HG03060 (cell line): Measurements from ENCODE around the gene PRAMEF11.
"Not testable (repeated sequence)": the region's sequence is repeated elsewhere in the genome, so short reads cannot be mapped to it uniquely, and the experiment has no call there.

ENCODE experiments used
- ATAC-seq: cut with Tn5 transposase; IDR thresholded peaks from one replicate; pipeline ENCODE4 v1.9.1; 2021; ENCODE audit warnings: low read depth, moderate number of reproducible peaks; ENCODE audit not compliant: unreplicated experiment

Gene PRAMEF11

GRCh38 chr1:12831310-12831709, at the start of gene PRAMEF11:
TSS of gene PRAMEF11 (minus strand) at chr1:12831410. CDS start at chr1:12828789, 2,621 bp downstream.
- not testable (repeated sequence) for ATAC-seq

DNA sequence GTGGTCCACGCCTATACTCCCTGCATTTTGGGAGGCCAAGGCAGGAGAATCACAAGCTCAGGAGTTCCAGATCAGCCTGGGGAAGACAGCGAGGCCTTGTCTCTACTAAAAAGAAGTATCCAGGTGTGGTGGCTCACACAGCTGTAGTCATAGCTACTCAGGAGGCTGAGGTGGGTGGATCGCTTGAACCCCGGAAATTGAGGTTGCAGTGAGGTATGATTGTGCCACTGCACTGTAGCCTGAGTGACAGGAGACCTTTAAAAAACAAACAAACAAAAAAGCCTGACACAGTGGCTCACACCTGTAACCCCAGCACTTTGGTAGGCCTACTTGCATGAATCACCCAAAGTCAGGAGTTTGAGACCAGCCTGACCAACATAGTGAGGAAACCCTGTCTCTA, 47.2 kb upstream of the PRAMEF11 start:
- ATAC-seq: not testable (repeated sequence)

DNA sequence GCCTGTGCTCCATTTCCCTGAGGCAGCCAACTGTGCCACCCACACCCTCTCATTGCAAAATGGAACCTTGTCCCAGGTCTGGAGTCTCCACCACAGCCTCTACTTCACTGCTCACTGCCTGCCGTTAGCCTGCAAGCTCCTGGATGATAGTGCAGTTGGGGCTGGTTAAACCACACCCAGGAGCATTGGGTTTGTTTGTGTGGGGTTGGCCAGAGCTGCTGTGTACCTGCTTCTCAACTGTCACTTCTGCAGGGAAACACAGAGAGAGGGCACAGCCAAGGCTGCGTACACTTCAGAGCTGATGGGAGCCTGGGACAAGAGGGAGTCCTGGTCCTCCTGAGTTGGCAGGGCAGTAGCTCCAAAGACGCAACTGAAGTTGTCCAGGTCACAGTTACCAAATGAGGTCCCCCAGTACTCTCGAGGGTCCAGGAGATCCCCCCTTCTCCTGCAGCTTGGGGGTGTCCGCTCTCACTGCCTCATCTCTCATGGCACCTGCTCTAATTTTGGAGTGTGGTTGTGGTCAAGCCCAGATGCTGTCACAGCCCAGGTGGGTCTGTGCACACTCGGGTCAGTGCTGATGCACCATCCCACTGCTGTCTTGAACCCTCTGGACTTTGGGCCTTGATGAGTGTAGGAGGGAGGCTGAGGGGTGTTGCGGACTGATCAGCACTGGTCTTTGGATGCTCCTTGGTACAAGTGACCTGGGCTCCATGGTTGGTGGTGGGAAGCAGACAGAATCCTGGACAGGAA, 32.1 kb upstream of the PRAMEF11 start:
- ATAC-seq: not testable (repeated sequence)

DNA sequence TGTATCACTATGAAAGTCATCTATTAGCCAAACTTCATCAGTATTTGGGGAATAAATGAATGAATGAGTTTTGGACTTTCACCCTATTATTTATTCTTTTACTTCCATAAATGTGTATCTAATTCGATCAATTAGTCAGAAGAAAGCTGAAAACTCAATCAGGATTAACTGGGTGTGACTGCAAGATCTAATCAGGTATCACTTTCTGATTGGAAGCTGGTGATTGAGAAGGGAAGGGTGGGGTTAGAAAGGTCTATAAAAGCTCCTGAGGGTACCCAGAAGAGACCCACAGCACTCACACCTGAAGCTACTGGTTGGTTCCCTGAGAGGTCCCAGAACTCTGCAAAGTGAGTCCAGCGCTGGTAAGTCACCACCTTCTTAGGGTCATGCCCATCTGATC, 25.6 kb upstream of the PRAMEF11 start, which contains the start of gene PRAMEF2:
TSS of gene PRAMEF2 (plus strand) at position 301 of the 400 bp plus-strand sequence. CDS start 1,924 bp downstream, outside the sequence.
- not testable (repeated sequence) for ATAC-seq

- no peak for ATAC-seq
Measured at GRCh38 chr1:12851779-12852178, 20.6 kb upstream of the PRAMEF11 start.

GRCh38 chr1:12848620-12849019, 17.4 kb upstream of the PRAMEF11 start, which contains the start of gene HNRNPCL1:
TSS of gene HNRNPCL1 (minus strand) at chr1:12848720. CDS start at chr1:12848289, 431 bp downstream.
- ATAC-seq: not testable (repeated sequence)

DNA sequence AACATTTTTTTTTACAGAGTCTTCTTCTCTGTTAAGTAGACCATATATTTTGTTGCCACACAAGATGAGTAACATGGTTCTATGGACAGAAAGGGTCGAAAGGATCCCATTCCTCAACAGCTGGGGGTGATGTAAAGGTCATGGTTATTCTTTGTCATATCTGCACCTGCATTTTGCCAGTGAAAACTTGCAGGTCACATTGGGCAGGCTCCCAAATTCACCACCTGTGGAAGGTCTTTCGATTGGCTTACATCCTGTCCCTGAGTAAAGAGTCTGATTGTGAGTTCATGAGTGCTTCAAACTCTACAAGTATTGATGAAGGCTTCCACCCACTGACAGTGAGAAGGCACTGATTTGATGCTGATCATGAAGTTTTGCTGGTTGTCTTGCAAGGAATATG, 2.0 kb upstream of the PRAMEF11 start:
- ATAC-seq: not testable (repeated sequence)

DNA sequence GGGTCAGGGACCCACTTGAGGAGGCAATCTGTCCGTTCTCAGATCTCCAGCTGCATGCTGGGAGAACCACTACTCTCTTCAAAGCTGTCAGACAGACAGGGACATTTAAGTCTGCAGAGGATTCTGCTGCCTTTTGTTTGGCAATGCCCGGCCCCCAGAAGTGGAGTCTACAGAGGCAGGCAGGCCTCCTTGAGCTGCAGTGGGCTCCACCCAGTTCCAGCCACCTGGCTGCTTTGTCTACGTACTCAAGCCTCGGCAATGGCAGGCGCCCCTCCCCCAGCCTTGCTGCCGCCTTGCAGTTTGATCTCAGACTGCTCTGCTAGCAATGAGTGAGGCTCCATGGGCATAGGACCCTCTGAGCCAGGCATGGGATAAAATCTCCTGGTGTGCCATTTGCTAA, 12.1 kb downstream of the PRAMEF11 start:
- not testable (repeated sequence) for ATAC-seq

DNA sequence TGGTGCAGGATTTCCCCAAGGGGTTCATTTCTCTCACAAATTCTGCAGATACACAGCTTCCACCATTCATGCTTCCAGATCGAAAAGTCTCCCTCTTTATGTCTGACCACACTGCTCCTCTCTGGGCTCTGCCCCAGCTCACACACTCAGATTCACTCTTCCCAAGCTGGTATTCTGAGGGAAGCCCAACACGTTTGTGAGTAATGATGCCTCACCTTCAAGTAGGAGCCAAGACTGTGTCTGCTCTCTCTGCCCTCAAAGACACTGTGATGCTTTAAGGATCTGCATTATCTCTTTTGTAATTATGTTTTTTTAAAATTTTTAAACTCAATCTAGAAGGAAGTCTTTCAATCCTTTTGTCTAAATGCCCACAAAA, 19.8 kb downstream of the PRAMEF11 start:
- ATAC-seq: no peak

GRCh38 chr1:12810691-12811408, 20.4 kb downstream of the PRAMEF11 start:
- no peak for ATAC-seq

- ATAC-seq: no peak
Measured at GRCh38 chr1:12809933-12810332, 21.3 kb downstream of the PRAMEF11 start.

GRCh38 chr1:12799730-12800129, 31.5 kb downstream of the PRAMEF11 start:
- ATAC-seq: no peak

- no peak for ATAC-seq
Measured at GRCh38 chr1:12798911-12799310, 32.3 kb downstream of the PRAMEF11 start.

DNA sequence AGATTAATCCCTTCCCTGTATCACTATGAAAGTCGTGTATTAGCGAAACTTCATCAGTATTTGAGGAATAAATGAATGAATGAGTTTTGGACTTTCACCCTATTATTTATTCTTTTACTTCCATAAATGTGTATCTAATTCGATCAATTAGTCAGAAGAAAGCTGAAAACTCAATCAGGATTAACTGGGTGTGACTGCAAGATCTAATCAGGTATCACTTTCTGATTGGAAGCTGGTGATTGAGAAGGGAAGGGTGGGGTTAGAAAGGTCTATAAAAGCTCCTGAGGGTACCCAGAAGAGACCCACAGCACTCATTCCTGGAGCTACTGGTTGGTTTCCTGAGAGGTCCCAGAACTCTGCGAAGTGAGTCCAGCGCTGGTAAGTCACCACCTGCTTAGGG, 40.1 kb downstream of the PRAMEF11 start, which contains the start of gene PRAMEF1:
TSS of gene PRAMEF1 (plus strand) at position 301 of the 400 bp plus-strand sequence. CDS start 1,831 bp downstream, outside the sequence.
- ATAC-seq: not testable (repeated sequence)

GRCh38 chr1:12784729-12785128, 46.5 kb downstream of the PRAMEF11 start:
- ATAC-seq: not testable (repeated sequence)

GRCh38 chr1:12783783-12784182, 47.4 kb downstream of the PRAMEF11 start:
- ATAC-seq: not testable (repeated sequence)

DNA sequence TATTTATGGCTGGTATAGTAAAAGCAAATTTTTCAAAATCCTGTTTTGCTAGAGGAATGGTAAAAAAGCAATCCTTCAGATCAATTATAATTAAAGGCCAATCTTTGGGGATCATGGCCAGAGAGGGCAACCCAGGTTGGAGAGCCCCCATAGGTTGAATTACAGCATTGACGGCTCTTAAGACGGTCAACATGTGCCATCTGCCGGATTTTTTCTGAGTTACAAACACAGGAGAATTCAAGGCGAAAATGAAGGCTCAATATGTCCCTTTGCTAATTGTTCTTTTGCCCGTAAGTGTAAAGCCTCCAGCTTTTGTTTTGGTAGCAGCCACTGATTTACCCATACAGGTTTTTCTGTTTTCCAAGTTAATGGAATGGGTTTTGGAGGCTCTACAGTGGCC, 49.7 kb downstream of the PRAMEF11 start:
- not testable (repeated sequence) for ATAC-seq

DNA sequence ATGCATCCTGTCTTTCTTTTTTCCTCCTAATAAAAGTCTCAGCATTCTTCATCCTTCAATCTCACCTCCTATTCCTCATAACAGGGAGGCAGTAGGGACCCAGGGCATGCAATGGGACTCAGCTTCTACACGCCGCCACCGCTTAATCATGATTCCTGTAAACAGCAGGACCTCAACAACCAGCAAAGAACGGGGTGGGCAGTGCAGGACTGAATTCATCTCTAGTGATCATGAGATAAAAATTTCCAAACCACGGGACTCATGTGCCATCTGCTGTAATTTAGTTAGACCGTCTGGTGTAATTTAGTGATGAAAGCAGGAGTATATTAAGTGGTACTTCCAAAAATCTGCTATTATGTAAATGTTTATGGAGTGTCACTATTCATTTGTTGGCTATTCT, 52.3 kb downstream of the PRAMEF11 start:
- no peak for ATAC-seq

- ATAC-seq: no peak
Measured at GRCh38 chr1:12778061-12778460, 53.1 kb downstream of the PRAMEF11 start.

GRCh38 chr1:12776801-12777557, 54.2 kb downstream of the PRAMEF11 start:
- ATAC-seq: no peak

DNA sequence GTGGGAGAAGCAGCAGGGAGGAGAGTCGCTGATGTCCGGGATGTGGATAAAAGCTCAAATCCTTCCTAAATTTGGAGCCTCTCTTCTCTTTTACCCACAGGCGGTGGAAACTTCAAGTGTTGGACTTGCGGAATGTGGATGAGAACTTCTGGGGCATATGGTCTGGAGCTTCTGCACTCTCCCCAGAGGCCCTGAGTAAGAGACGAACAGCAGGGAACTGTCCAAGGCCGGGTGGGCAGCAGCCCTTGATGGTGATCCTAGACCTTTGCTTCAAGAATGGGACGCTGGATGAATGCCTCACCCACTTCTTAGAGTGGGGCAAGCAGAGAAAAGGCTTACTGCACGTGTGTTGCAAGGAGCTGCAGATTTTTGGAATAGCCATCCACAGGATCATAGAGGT, 55.8 kb downstream of the PRAMEF11 start:
- no peak for ATAC-seq
